NB4 (cell line): Measurements from ENCODE around the gene KLHDC10.

ENCODE experiments used
- POLR2A ChIP-seq: IDR thresholded peaks from 2 replicates; pipeline ENCODE4 v1.6.1; 2011; ENCODE audit warnings: mild to moderate bottlenecking; ENCODE audit not compliant: insufficient read length; ENCODE audit errors: extremely low read depth
- TF ChIP-seq, protein P1 (sequence below): IDR thresholded peaks from one replicate; pipeline ENCODE4 v1.5.1; 2012; ENCODE audit warnings: low read depth, low read length

DNA sequence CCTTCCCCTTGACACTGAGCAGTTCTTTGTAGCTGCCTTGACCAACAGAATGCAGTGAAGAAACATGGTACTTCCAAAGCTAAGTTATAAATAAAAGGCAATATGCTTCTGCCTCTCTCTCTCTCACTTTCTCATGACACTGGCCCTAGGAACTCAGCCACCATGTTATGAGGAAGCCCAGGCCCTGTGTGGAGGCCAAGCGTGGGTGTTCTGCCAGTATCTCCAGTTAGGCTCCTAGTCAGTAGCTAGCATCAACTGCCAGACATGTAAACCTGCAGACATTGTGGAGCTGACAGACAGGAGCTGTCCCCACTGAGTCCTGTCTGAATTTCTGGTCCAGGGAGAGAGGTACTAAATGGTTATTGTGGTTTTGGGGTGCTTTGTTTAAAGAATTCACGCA, 89.7 kb downstream of the KLHDC10 start:
- no peak for TF ChIP-seq POLR2A
- TF ChIP-seq, protein P1, sequence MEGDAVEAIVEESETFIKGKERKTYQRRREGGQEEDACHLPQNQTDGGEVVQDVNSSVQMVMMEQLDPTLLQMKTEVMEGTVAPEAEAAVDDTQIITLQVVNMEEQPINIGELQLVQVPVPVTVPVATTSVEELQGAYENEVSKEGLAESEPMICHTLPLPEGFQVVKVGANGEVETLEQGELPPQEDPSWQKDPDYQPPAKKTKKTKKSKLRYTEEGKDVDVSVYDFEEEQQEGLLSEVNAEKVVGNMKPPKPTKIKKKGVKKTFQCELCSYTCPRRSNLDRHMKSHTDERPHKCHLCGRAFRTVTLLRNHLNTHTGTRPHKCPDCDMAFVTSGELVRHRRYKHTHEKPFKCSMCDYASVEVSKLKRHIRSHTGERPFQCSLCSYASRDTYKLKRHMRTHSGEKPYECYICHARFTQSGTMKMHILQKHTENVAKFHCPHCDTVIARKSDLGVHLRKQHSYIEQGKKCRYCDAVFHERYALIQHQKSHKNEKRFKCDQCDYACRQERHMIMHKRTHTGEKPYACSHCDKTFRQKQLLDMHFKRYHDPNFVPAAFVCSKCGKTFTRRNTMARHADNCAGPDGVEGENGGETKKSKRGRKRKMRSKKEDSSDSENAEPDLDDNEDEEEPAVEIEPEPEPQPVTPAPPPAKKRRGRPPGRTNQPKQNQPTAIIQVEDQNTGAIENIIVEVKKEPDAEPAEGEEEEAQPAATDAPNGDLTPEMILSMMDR, result no peak
